Activated CD4-positive, alpha-beta T cell treated with anti-CD3 and anti-CD28 coated beads for 36 hours (primary cell): ENCODE results near the gene MAN1C1. TPM values are rescaled to one million over a fixed set of nuclear protein-coding genes. Genes with fewer than 3 reads are reported as not detected.
A peak's percentile ranks its signal among the peaks of the same experiment; 100 is the strongest.

Source experiments
- ATAC-seq: fragments of 200-7000 bp; cut with Tn5 transposase; one replicate; pipeline ENCODE4 v1.10.0; 2021; ENCODE audit warnings: mild to moderate bottlenecking, moderate library complexity
- CTCF ChIA-PET: fragments of 350-600 bp; sonication (Branson Sonifier 250); formaldehyde crosslinking; loops from one replicate; lab custom pipeline; 2021; ENCODE audit warnings: antibody characterized with exemption; lab: Charles Lee
- POLR2A ChIA-PET: fragments of 350-600 bp; sonication (Branson Sonifier 250); formaldehyde crosslinking; loops from one replicate; lab custom pipeline; 2021; ENCODE audit warnings: antibody characterized with exemption, inconsistent platforms; lab: Charles Lee
- DNase-seq: peaks from one replicate; pipeline ENCODE4 v3.0.0-alpha.2; 2020
- H3K27ac Mint-ChIP-seq: one replicate; pipeline ENCODE4 v1.8.0; 2021; ENCODE audit warnings: mixed read lengths
- H3K27me3 Mint-ChIP-seq: one replicate; pipeline ENCODE4 v1.8.0; 2021; ENCODE audit warnings: mixed read lengths
- H3K36me3 Mint-ChIP-seq: one replicate; pipeline ENCODE4 v1.8.0; 2021; ENCODE audit warnings: low read depth, mixed read lengths
- H3K4me1 Mint-ChIP-seq: one replicate; pipeline ENCODE4 v1.8.0; 2021; ENCODE audit warnings: mixed read lengths
- H3K4me3 Mint-ChIP-seq: one replicate; pipeline ENCODE4 v1.8.0; 2021; ENCODE audit warnings: mild to moderate bottlenecking, moderate library complexity, mixed read lengths
- H3K9me3 Mint-ChIP-seq: one replicate; pipeline ENCODE4 v1.8.0; 2021; ENCODE audit warnings: low read depth, mixed read lengths
- intact Hi-C, 2 experiments: fragments of 100-400 bp; cut with DNase I in 1 of 2; cut with micrococcal nuclease in 1 of 2; formaldehyde crosslinking; loops; one replicate each; pipeline versions ENCODE4 v1.14.2 to v1.15.1; 2022 to 2024; cut with DNase I, micrococcal nuclease
- total RNA-seq, 2 experiments: library from RNA; stranded (reverse); gene quantifications; one replicate each; pipeline ENCODE4 v1.2.3, GENCODE V29; 2021

MAN1C1 gene
- total RNA-seq, 2 experiments from 2014 or later, result 10.0 to 10.1 TPM

- POLR2A ChIA-PET, result no interaction called here
- H3K4me3 Mint-ChIP-seq, result no peak overlapping the region
Measured at GRCh38 chr1:25718732-25719131, 102.1 kb downstream of the MAN1C1 start.

GRCh38 chr1:25720624-25721023, 104.0 kb downstream of the MAN1C1 start:
- no peak for ATAC-seq
- ChIA-PET POLR2A (no interaction called here), CTCF (interaction anchor here (0.6 to 1.3 kb wide), 5 partner anchors 14 to 101 kb away, joined by 3 to 6 read pairs (median 4); no protein-coding TSS in a partner anchor)
- no peak for DNase-seq
- H3K9me3 Mint-ChIP-seq, result no peaks in the 10 kb centered on the region
- no peaks in the 10 kb centered on the region for H3K27me3 Mint-ChIP-seq
- peaks cover 5% of the 10 kb centered on the region for H3K36me3 Mint-ChIP-seq
- H3K4me1 Mint-ChIP-seq, result peaks cover 55% of the 10 kb centered on the region
- H3K4me3 Mint-ChIP-seq, result no peak overlapping the region
- no peak overlapping the region for H3K27ac Mint-ChIP-seq
- intact Hi-C loops, result no loop called here

More at GRCh38 chr1:25718732-25719131, 102.1 kb downstream of the MAN1C1 start:
- Mint-ChIP-seq H3K36me3 (peaks cover 6% of the 10 kb centered on the region), H3K27ac (no peak overlapping the region), H3K4me1 (peaks cover 59% of the 10 kb centered on the region), H3K9me3 (no peaks in the 10 kb centered on the region), H3K27me3 (no peaks in the 10 kb centered on the region)
- CTCF ChIA-PET, result interaction anchor here (0.7 to 1.0 kb wide), 2 partner anchors 14 to 70 kb away, joined by 3 read pairs; no protein-coding TSS in a partner anchor
- ATAC-seq (no peak), DNase-seq (no peak)
- intact Hi-C loops, result no loop called here

GRCh38 chr1:25723250-25723880, 106.8 kb downstream of the MAN1C1 start:
- intact Hi-C loops, result no loop called here
- DNase-seq, result no peak
- CTCF ChIA-PET, result interaction anchor here (1.4 kb wide), 1 partner anchor 43 kb away, joined by 5 read pairs; no protein-coding TSS in a partner anchor
- POLR2A ChIA-PET, result no interaction called here
- Mint-ChIP-seq H3K36me3 (no peaks in the 10 kb centered on the region), H3K4me1 (peaks cover 68% of the 10 kb centered on the region), H3K27me3 (no peaks in the 10 kb centered on the region), H3K4me3 (no peak overlapping the region), H3K9me3 (no peaks in the 10 kb centered on the region), H3K27ac (no peak overlapping the region)
- no peak for ATAC-seq

- DNase-seq (no peak), ATAC-seq (no peak)
- H3K9me3 Mint-ChIP-seq, result no peaks in the 10 kb centered on the region
- ChIA-PET POLR2A (no interaction called here), CTCF (interaction anchor here (0.5 to 1.0 kb wide), 2 partner anchors 15 to 137 kb away, joined by 3 to 4 read pairs; no protein-coding TSS in a partner anchor)
- H3K4me1 Mint-ChIP-seq, result peaks cover 70% of the 10 kb centered on the region
- intact Hi-C loops, result no loop called here
- H3K27me3 Mint-ChIP-seq, result no peaks in the 10 kb centered on the region
- H3K36me3 Mint-ChIP-seq, result peaks cover 2% of the 10 kb centered on the region
- no peak overlapping the region for H3K4me3 Mint-ChIP-seq
- H3K27ac Mint-ChIP-seq, result no peak overlapping the region
Measured at GRCh38 chr1:25724201-25724600, 107.6 kb downstream of the MAN1C1 start.

- Mint-ChIP-seq H3K27ac (no peak overlapping the region), H3K27me3 (no peaks in the 10 kb centered on the region), H3K36me3 (peaks cover 2% of the 10 kb centered on the region), H3K4me1 (peaks cover 75% of the 10 kb centered on the region), H3K9me3 (no peaks in the 10 kb centered on the region), H3K4me3 (no peak overlapping the region)
- CTCF ChIA-PET, result interaction anchor here (0.6 to 1.0 kb wide), 5 partner anchors 16 to 72 kb away, joined by 3 to 5 read pairs (median 3); no protein-coding TSS in a partner anchor
- POLR2A ChIA-PET, result no interaction called here
- intact Hi-C loops, result no loop called here
- no peak for ATAC-seq
- no peak for DNase-seq
Measured at GRCh38 chr1:25724966-25725365, 108.4 kb downstream of the MAN1C1 start.

- ChIA-PET CTCF (interaction anchor here (0.6 to 1.3 kb wide), 6 partner anchors 11 to 72 kb away, joined by 3 to 5 read pairs (median 4); no protein-coding TSS in a partner anchor), POLR2A (no interaction called here)
- H3K4me1 Mint-ChIP-seq, result peaks cover 79% of the 10 kb centered on the region
- H3K36me3 Mint-ChIP-seq, result peaks cover 2% of the 10 kb centered on the region
- no peaks in the 10 kb centered on the region for H3K9me3 Mint-ChIP-seq
- intact Hi-C loops, result no loop called here
- ATAC-seq, result no peak
- H3K27me3 Mint-ChIP-seq, result no peaks in the 10 kb centered on the region
- H3K4me3 Mint-ChIP-seq, result no peak overlapping the region
- H3K27ac Mint-ChIP-seq, result no peak overlapping the region
- no peak for DNase-seq
Measured at GRCh38 chr1:25725482-25725881, 108.9 kb downstream of the MAN1C1 start.

- Mint-ChIP-seq H3K27me3 (no peaks in the 10 kb centered on the region), H3K36me3 (peaks cover 2% of the 10 kb centered on the region), H3K9me3 (no peaks in the 10 kb centered on the region), H3K4me3 (no peak overlapping the region), H3K27ac (no peak overlapping the region), H3K4me1 (peaks cover 78% of the 10 kb centered on the region)
- DNase-seq, result no peak
- intact Hi-C loops, result no loop called here
- no peak for ATAC-seq
- ChIA-PET POLR2A (interaction anchor here (0.7 kb wide), 1 partner anchor 161 kb away, joined by 3 read pairs; no protein-coding TSS in a partner anchor), CTCF (interaction anchor here (1.1 kb wide), 1 partner anchor 15 kb away, joined by 4 read pairs; no protein-coding TSS in a partner anchor)
Measured at GRCh38 chr1:25727088-25727487, 110.5 kb downstream of the MAN1C1 start.

GRCh38 chr1:25727635-25728286, 111.2 kb downstream of the MAN1C1 start:
- POLR2A ChIA-PET, result no interaction called here
- CTCF ChIA-PET, result interaction anchor here (0.8 to 1.1 kb wide), 3 partner anchors 16 to 49 kb away, joined by 3 to 4 read pairs (median 3); no protein-coding TSS in a partner anchor
- peak; percentile 3 for ATAC-seq
- no peak for DNase-seq
- H3K4me3 Mint-ChIP-seq, result no peak overlapping the region
- no peaks in the 10 kb centered on the region for H3K9me3 Mint-ChIP-seq
- H3K27ac Mint-ChIP-seq, result peak overlapping the region; percentile 32
- H3K27me3 Mint-ChIP-seq, result no peaks in the 10 kb centered on the region
- intact Hi-C loops, result no loop called here
- peaks cover 2% of the 10 kb centered on the region for H3K36me3 Mint-ChIP-seq
- peaks cover 73% of the 10 kb centered on the region for H3K4me1 Mint-ChIP-seq

GRCh38 chr1:25728301-25728935, 111.8 kb downstream of the MAN1C1 start:
- Mint-ChIP-seq H3K36me3 (peaks cover 2% of the 10 kb centered on the region), H3K9me3 (no peaks in the 10 kb centered on the region), H3K27ac (no peak overlapping the region), H3K4me3 (no peak overlapping the region), H3K27me3 (no peaks in the 10 kb centered on the region), H3K4me1 (peaks cover 69% of the 10 kb centered on the region)
- ATAC-seq, result peak; percentile 55
- intact Hi-C loops, result no loop called here
- POLR2A ChIA-PET, result no interaction called here
- CTCF ChIA-PET, result interaction anchor here (0.8 to 1.0 kb wide), 2 partner anchors 19 to 50 kb away, joined by 3 read pairs; no protein-coding TSS in a partner anchor
- no peak for DNase-seq

- DNase-seq (no peak), ATAC-seq (no peak)
- intact Hi-C loops, result no loop called here
- ChIA-PET CTCF (interaction anchor here (1.1 to 1.2 kb wide), 2 partner anchors 12 to 52 kb away, joined by 3 to 5 read pairs; no protein-coding TSS in a partner anchor), POLR2A (no interaction called here)
- H3K4me1 Mint-ChIP-seq, result peaks cover 67% of the 10 kb centered on the region
- no peaks in the 10 kb centered on the region for H3K9me3 Mint-ChIP-seq
- peaks cover 2% of the 10 kb centered on the region for H3K36me3 Mint-ChIP-seq
- no peak overlapping the region for H3K4me3 Mint-ChIP-seq
- H3K27ac Mint-ChIP-seq, result no peak overlapping the region
- H3K27me3 Mint-ChIP-seq, result no peaks in the 10 kb centered on the region
Measured at GRCh38 chr1:25729045-25729444, 112.5 kb downstream of the MAN1C1 start.
